PC-3 (cell line): ENCODE measurements around the gene ACTN1.

ENCODE experiments used
- EZH2 ChIP-seq: fragments of 300-600 bp; sonication (generic); IDR thresholded peaks from one replicate; pipeline ENCODE4 v1.6.1; 2017; ENCODE audit warnings: antibody characterized with exemption, mild to moderate bottlenecking, low read length; ENCODE audit not compliant: unreplicated experiment
- EZH2phosphoT487 ChIP-seq: fragments of 300-600 bp; sonication (generic); IDR thresholded peaks from 2 replicates; pipeline ENCODE4 v1.6.1; 2018; ENCODE audit warnings: mild to moderate bottlenecking, antibody characterized with exemption, low read length, borderline replicate concordance
- TF ChIP-seq, protein P1 (sequence below): fragments of 300-600 bp; sonication (generic); conservative IDR thresholded peaks from 2 replicates; pipeline ENCODE4 v1.5.1; 2017; ENCODE audit warnings: antibody characterized with exemption, low read depth, mild to moderate bottlenecking, low read length

DNA sequence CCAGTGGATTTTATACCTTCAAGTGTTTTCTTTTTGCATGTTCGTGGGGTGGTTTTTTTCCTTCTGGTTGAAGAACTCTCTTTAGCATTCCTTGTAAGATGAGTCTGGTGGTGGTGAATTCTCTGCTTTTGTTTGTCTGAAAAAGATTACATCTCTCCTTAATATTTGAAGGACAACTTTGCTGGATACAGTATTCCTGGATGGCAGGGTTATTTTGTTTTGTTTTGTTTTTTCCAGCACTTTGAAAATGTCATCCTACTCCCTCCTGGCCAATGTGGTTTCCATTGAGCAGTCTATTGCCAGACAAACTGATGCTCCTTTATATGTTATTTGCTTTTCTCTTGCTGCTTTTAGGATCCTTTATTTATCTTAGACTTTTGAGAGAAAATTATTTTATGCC is 143.0 kb downstream of the ACTN1 start:
- TF ChIP-seq, protein P1, sequence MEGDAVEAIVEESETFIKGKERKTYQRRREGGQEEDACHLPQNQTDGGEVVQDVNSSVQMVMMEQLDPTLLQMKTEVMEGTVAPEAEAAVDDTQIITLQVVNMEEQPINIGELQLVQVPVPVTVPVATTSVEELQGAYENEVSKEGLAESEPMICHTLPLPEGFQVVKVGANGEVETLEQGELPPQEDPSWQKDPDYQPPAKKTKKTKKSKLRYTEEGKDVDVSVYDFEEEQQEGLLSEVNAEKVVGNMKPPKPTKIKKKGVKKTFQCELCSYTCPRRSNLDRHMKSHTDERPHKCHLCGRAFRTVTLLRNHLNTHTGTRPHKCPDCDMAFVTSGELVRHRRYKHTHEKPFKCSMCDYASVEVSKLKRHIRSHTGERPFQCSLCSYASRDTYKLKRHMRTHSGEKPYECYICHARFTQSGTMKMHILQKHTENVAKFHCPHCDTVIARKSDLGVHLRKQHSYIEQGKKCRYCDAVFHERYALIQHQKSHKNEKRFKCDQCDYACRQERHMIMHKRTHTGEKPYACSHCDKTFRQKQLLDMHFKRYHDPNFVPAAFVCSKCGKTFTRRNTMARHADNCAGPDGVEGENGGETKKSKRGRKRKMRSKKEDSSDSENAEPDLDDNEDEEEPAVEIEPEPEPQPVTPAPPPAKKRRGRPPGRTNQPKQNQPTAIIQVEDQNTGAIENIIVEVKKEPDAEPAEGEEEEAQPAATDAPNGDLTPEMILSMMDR: no peak
- TF ChIP-seq EZH2: no peak
- TF ChIP-seq EZH2phosphoT487: no peak
